H1 (cell line): ENCODE data around the gene COL4A1. TPM values are rescaled to one million over a fixed set of nuclear protein-coding genes. Genes with fewer than 3 reads are reported as not detected.

Experiments
- CTCF ChIA-PET: fragments of 300-600 bp; sonication (Branson Sonifier 250); formaldehyde crosslinking; loops from one replicate; lab custom pipeline; 2021; ENCODE audit not compliant: partially characterized antibody; lab: Charles Lee
- POLR2A ChIA-PET: fragments of 300-600 bp; sonication (Branson Sonifier 250); formaldehyde crosslinking; loops from one replicate; lab custom pipeline; 2021; ENCODE audit warnings: inconsistent platforms; ENCODE audit not compliant: partially characterized antibody; lab: Charles Lee
- DNase-seq, 2 experiments: peaks; one replicate each; pipeline versions ENCODE4 v3.0.0 to v3.0.0-alpha.2; 2010 to 2022; ENCODE audit warnings: low spot score in 2 of 2, low read depth in 1 of 2, mixed read lengths in 1 of 2
- FAIRE-seq: peaks from 2 replicates; lab custom pipeline; 2011; peaks lifted over from hg19 to GRCh38; lab: Jason Lieb, UNC
- H2AFZ ChIP-seq: 2 replicates; pipeline ENCODE4 v1.8.1; 2012; ENCODE audit warnings: low read length, inconsistent platforms
- H2AK5ac ChIP-seq: 2 replicates; pipeline ENCODE4 v1.6.1; 2013; ENCODE audit warnings: low read depth, low read length
- H2BK120ac ChIP-seq: replicated peaks from 2 replicates; pipeline ENCODE3; 2013; ENCODE audit warnings: low read depth, low read length, inconsistent platforms
- H2BK12ac ChIP-seq: 2 replicates; pipeline ENCODE4 v1.6.1; 2013; ENCODE audit warnings: low read depth, low read length
- H2BK15ac ChIP-seq: 2 replicates; pipeline ENCODE4 v1.6.1; 2013; ENCODE audit warnings: low read length
- H2BK20ac ChIP-seq: 2 replicates; pipeline ENCODE4 v1.6.1; 2013; ENCODE audit warnings: low read length
- H2BK5ac ChIP-seq: 2 replicates; pipeline ENCODE4 v1.6.1; 2013; ENCODE audit warnings: low read depth, low read length
- H3K14ac ChIP-seq: 2 replicates; pipeline ENCODE4 v1.6.1; 2013; ENCODE audit warnings: inconsistent platforms; ENCODE audit not compliant: insufficient read length
- H3K18ac ChIP-seq: 2 replicates; pipeline ENCODE4 v1.6.1; 2013; ENCODE audit warnings: low read length; ENCODE audit errors: extremely low read depth
- H3K23ac ChIP-seq: 2 replicates; pipeline ENCODE4 v1.6.1; 2013; ENCODE audit warnings: inconsistent platforms; ENCODE audit not compliant: insufficient read length
- H3K23me2 ChIP-seq: 2 replicates; pipeline ENCODE4 v1.6.1; 2013; ENCODE audit warnings: low read depth, low read length
- H3K27ac ChIP-seq: 2 replicates; pipeline ENCODE4 v1.6.1; 2011; ENCODE audit warnings: low read depth, low read length, inconsistent platforms
- H3K27me3 ChIP-seq, 4 experiments: replicated peaks in 1 of 4; 1 replicate in 1 of 4; 2 replicates in 3 of 4; pipeline versions ENCODE4 v1.6.1 to v1.8.1; 2011 to 2013; ENCODE audit warnings: low read length in 3 of 4, mild to moderate bottlenecking in 3 of 4, inconsistent platforms in 2 of 4, mixed read lengths in 2 of 4, moderate library complexity in 1 of 4; ENCODE audit not compliant: control insufficient read depth in 3 of 4, insufficient read depth in 3 of 4; ENCODE audit errors: extremely low read depth in 1 of 4
- H3K36me3 ChIP-seq, 4 experiments: 2 replicates each; pipeline versions ENCODE4 v1.6.1 to v1.8.1; 2011 to 2013; ENCODE audit warnings: mild to moderate bottlenecking in 4 of 4, low read length in 3 of 4, moderate library complexity in 2 of 4, control low read depth in 1 of 4, inconsistent platforms in 1 of 4; ENCODE audit not compliant: insufficient read depth in 4 of 4, control insufficient read depth in 2 of 4
- H3K4ac ChIP-seq: replicated peaks from 2 replicates; pipeline ENCODE3; 2013; ENCODE audit warnings: low read length, low read depth, mixed read lengths, inconsistent platforms; ENCODE audit not compliant: insufficient read length
- H3K4me1 ChIP-seq, 4 experiments: replicated peaks in 1 of 4; 1 replicate in 1 of 4; 2 replicates in 3 of 4; pipeline versions ENCODE4 v1.6.1 to v1.8.1; 2011 to 2013; ENCODE audit warnings: low read length in 3 of 4, inconsistent platforms in 2 of 4, mixed read lengths in 1 of 4; ENCODE audit not compliant: insufficient read depth in 4 of 4, control insufficient read depth in 3 of 4
- H3K4me2 ChIP-seq, 2 experiments: 2 replicates each; pipeline versions ENCODE4 v1.6.1 to v1.8.1; 2011 to 2013; ENCODE audit warnings: low read depth in 2 of 2, low read length in 2 of 2, control low read depth in 1 of 2, inconsistent platforms in 1 of 2, mild to moderate bottlenecking in 1 of 2; ENCODE audit not compliant: insufficient read depth in 1 of 2
- H3K4me3 ChIP-seq, 4 experiments: fragments of 200-600, 300-600 bp in 1 of 4; sonication (generic), shearing (Covaris generic), sonication (Bioruptor Twin) in 1 of 4; 2 replicates each; pipeline versions ENCODE4 v1.5.1 to v1.8.1; 2011 to 2016; ENCODE audit warnings: low read length in 4 of 4, low read depth in 3 of 4, control low read depth in 2 of 4, inconsistent platforms in 2 of 4, mild to moderate bottlenecking in 2 of 4, mixed read lengths in 1 of 4, moderate library complexity in 1 of 4; ENCODE audit not compliant: insufficient read depth in 2 of 4; ENCODE audit errors: extremely low read depth in 1 of 4
- H3K56ac ChIP-seq: replicated peaks from 2 replicates; pipeline ENCODE3; 2013; ENCODE audit warnings: low read depth, mild to moderate bottlenecking, mixed read lengths, low read length, inconsistent platforms; ENCODE audit not compliant: insufficient read length
- H3K79me1 ChIP-seq: 2 replicates; pipeline ENCODE4 v1.6.1; 2013; ENCODE audit warnings: low read depth, low read length, control low read depth
- H3K79me2 ChIP-seq, 2 experiments: 2 replicates each; pipeline versions ENCODE4 v1.6.1 to v1.8.1; 2012 to 2013; ENCODE audit warnings: low read length in 2 of 2, mild to moderate bottlenecking in 2 of 2, inconsistent platforms in 1 of 2; ENCODE audit not compliant: insufficient read depth in 2 of 2, control insufficient read depth in 1 of 2
- H3K9ac ChIP-seq, 4 experiments: replicated peaks in 1 of 4; 1 replicate in 1 of 4; 2 replicates in 3 of 4; pipeline versions ENCODE4 v1.6.1 to v1.8.1; 2011 to 2013; ENCODE audit warnings: low read depth in 3 of 4, low read length in 3 of 4, control low read depth in 2 of 4, mild to moderate bottlenecking in 2 of 4, moderate library complexity in 2 of 4, inconsistent platforms in 1 of 4; ENCODE audit errors: extremely low read depth in 1 of 4
- H3K9me3 ChIP-seq, 2 experiments: 2 replicates each; pipeline versions ENCODE4 v1.6.1 to v1.8.1; 2012 to 2013; ENCODE audit warnings: mild to moderate bottlenecking in 2 of 2, moderate library complexity in 2 of 2, control low read depth in 1 of 2, inconsistent platforms in 1 of 2, low read depth in 1 of 2, low read length in 1 of 2, mixed read lengths in 1 of 2; ENCODE audit not compliant: insufficient read depth in 2 of 2
- H4K20me1 ChIP-seq, 2 experiments: replicated peaks in 1 of 2; 2 replicates each; pipeline versions ENCODE3 to v1.8.1; 2011 to 2013; ENCODE audit warnings: inconsistent platforms in 2 of 2, low read length in 2 of 2, mild to moderate bottlenecking in 1 of 2; ENCODE audit not compliant: insufficient read depth in 2 of 2, control insufficient read depth in 1 of 2
- H4K5ac ChIP-seq: 2 replicates; pipeline ENCODE4 v1.6.1; 2013; ENCODE audit warnings: low read length, low read depth, mixed read lengths, inconsistent platforms; ENCODE audit not compliant: insufficient read length
- H4K8ac ChIP-seq: 2 replicates; pipeline ENCODE4 v1.8.0; 2013; ENCODE audit warnings: mild to moderate bottlenecking, moderate library complexity, low read length, inconsistent platforms; ENCODE audit not compliant: insufficient read depth; ENCODE audit errors: extremely low read depth
- H4K91ac ChIP-seq: replicated peaks from 2 replicates; pipeline ENCODE3; 2013; ENCODE audit warnings: low read length, mixed read lengths, inconsistent platforms; ENCODE audit not compliant: insufficient read length
- ATF3 ChIP-seq: IDR thresholded peaks from 2 replicates; pipeline ENCODE4 v1.6.1; 2011; ENCODE audit warnings: low read depth, mild to moderate bottlenecking, low read length; ENCODE audit not compliant: insufficient read depth
- BACH1 ChIP-seq: IDR thresholded peaks from 2 replicates; pipeline ENCODE4 v1.6.1; 2012; ENCODE audit warnings: low read length, improper control_type of control experiment
- CBX5 ChIP-seq: fragments of 300-800, 300-1000 bp; sonication (generic); IDR thresholded peaks from 2 replicates; pipeline ENCODE4 v1.7.1; 2016; ENCODE audit warnings: antibody characterized with exemption, low read length, low read depth
- JUN ChIP-seq: IDR thresholded peaks from 2 replicates; pipeline ENCODE4 v1.6.1; 2011; ENCODE audit warnings: low read depth, mild to moderate bottlenecking, improper control_type of control experiment, low read length
- KDM4A ChIP-seq: IDR thresholded peaks from one replicate; pipeline ENCODE4 v1.7.1; 2012; ENCODE audit warnings: low read depth, mild to moderate bottlenecking, moderate library complexity, low read length, inconsistent platforms; ENCODE audit not compliant: severe bottlenecking
- NANOG ChIP-seq: IDR thresholded peaks from 2 replicates; pipeline ENCODE4 v1.6.1; 2011; ENCODE audit warnings: low read length, low read depth, mild to moderate bottlenecking, inconsistent platforms; ENCODE audit not compliant: insufficient read depth, poor library complexity, severe bottlenecking
- POU5F1 ChIP-seq: IDR thresholded peaks from 2 replicates; pipeline ENCODE4 v1.6.1; 2011; ENCODE audit warnings: low read depth, mild to moderate bottlenecking, low read length, moderate library complexity
- RXRA ChIP-seq: IDR thresholded peaks from 2 replicates; pipeline ENCODE4 v1.6.1; 2011; ENCODE audit warnings: low read depth, mild to moderate bottlenecking, low read length, moderate library complexity; ENCODE audit not compliant: insufficient read depth
- SP1 ChIP-seq: IDR thresholded peaks from 2 replicates; pipeline ENCODE4 v1.6.1; 2011; ENCODE audit warnings: low read depth, low read length
- WGBS, 2 experiments: shearing (Covaris generic) in 1 of 2; methylation state at CpG; one replicate each; pipeline versions ENCODE4 v1.1.6 to v1.1.7; 2013 to 2015; ENCODE audit warnings: low lambda C conversion rate in 2 of 2, mixed read lengths in 2 of 2, inconsistent platforms in 1 of 2, low coverage in 1 of 2, missing lambda C conversion rate in 1 of 2; ENCODE audit not compliant: insufficient replicate concordance in 2 of 2, insufficient coverage in 1 of 2, insufficient read length in 1 of 2; ENCODE audit errors: extremely low coverage in 1 of 2, missing lambda C conversion rate in 1 of 2; 5-methylcytosine and 5-hydroxymethylcytosine counted together
- polyA plus RNA-seq, 7 experiments: library from polyadenylated mRNA; depleted of rRNA in 3 of 7; stranded (reverse) in 5 of 7; unstranded in 2 of 7; fragments of >200 nt in 5 of 7; fragments of 200-250 nt in 2 of 7; gene quantifications; 1 replicate in 5 of 7; 2 replicates in 1 of 7; 4 replicates in 1 of 7; pipeline versions ENCODE4 v1.2.1 to v1.2.3, GENCODE V29; 2011 to 2013; ENCODE audit warnings: missing spikeins in 2 of 7, mixed read lengths in 2 of 7
- total RNA-seq: library from RNA; stranded (reverse); fragmentation: NEBNext Ultra II Directional; extraction: Animal tissue kit (Norgen Biotek cat#: 25700); gene quantifications from 2 replicates; pipeline ENCODE4 v1.2.1, GENCODE V29; 2021

The COL4A1 gene
- total and polyA plus RNA-seq, 2 of the 8 experiments (the other 6 are each of a cell fraction or from before 2014, with no cell fraction given): 30.7 to 82.0 TPM

- Histone ChIP-seq H4K5ac (no peak overlapping the region), H3K9me3 (no peaks in the 10 kb centered on the region; a peak in 1 of 4 replicates), H2AFZ (no peak overlapping the region), H4K20me1 (peaks cover 0 to 3% of the 10 kb centered on the region in 2 experiments), H4K8ac (no peak overlapping the region), H3K36me3 (peaks cover 0 to 8% (median 2%) of the 10 kb centered on the region in 4 experiments; a peak in 2 of 8 replicates), H3K27ac (no peak overlapping the region), H2BK5ac (no peak overlapping the region), H3K79me2 (no peaks in the 10 kb centered on the region), H3K23ac (no peak overlapping the region), H3K23me2 (no peaks in the 10 kb centered on the region), H3K14ac (no peak overlapping the region), H3K79me1 (no peaks in the 10 kb centered on the region), H3K4ac (no peak overlapping the region), H2BK120ac (no peak overlapping the region), H3K56ac (no peak overlapping the region), H2AK5ac (no peak overlapping the region), H3K18ac (no peak overlapping the region), H2BK15ac (no peak overlapping the region), H4K91ac (no peak overlapping the region), H2BK20ac (no peak overlapping the region), H3K27me3 (no peaks in the 10 kb centered on the region), H2BK12ac (no peak overlapping the region), H3K4me1 (peaks cover 0 to 2% (median 0%) of the 10 kb centered on the region in 4 experiments; a peak in 3 of 7 replicates), H3K4me2 (no peak overlapping the region), H3K9ac (no peak overlapping the region), H3K4me3 (no peak overlapping the region)
- TF ChIP-seq POU5F1: no peak
- no peak for TF ChIP-seq JUN
- no peak for TF ChIP-seq NANOG
- no peak for TF ChIP-seq CBX5
- no peak for TF ChIP-seq RXRA
- TF ChIP-seq KDM4A: no peak
- TF ChIP-seq ATF3: no peak
- no peak for TF ChIP-seq BACH1
- no peak for TF ChIP-seq SP1
- ChIA-PET CTCF (interaction anchor here (1.3 to 2.1 kb wide), 3 partner anchors 18 to 301 kb away, joined by 3 to 6 read pairs (median 6); no protein-coding TSS in a partner anchor), POLR2A (no interaction called here)
- FAIRE-seq (no peak), DNase-seq (no peak)
- 86% methylated on average over 7 of the region's 7 CpGs; no CpG with 5 or more reads in 1 of the 2 experiments for WGBS, 2 experiments
Measured at GRCh38 chr13:110154410-110154933, 152.5 kb downstream of the COL4A1 start.
